Activated CD8-positive, alpha-beta memory T cell treated with anti-CD3 and anti-CD28 coated beads, Interleukin-2, amount 50 U/mL, for 1 hour (primary cell): Measurements from ENCODE around the gene CD2BP2.

Experiments used
- DNase-seq: peaks from one replicate; pipeline ENCODE4 v3.0.0-alpha.2; 2020; ENCODE audit errors: extremely low read depth

Gene CD2BP2

DNA sequence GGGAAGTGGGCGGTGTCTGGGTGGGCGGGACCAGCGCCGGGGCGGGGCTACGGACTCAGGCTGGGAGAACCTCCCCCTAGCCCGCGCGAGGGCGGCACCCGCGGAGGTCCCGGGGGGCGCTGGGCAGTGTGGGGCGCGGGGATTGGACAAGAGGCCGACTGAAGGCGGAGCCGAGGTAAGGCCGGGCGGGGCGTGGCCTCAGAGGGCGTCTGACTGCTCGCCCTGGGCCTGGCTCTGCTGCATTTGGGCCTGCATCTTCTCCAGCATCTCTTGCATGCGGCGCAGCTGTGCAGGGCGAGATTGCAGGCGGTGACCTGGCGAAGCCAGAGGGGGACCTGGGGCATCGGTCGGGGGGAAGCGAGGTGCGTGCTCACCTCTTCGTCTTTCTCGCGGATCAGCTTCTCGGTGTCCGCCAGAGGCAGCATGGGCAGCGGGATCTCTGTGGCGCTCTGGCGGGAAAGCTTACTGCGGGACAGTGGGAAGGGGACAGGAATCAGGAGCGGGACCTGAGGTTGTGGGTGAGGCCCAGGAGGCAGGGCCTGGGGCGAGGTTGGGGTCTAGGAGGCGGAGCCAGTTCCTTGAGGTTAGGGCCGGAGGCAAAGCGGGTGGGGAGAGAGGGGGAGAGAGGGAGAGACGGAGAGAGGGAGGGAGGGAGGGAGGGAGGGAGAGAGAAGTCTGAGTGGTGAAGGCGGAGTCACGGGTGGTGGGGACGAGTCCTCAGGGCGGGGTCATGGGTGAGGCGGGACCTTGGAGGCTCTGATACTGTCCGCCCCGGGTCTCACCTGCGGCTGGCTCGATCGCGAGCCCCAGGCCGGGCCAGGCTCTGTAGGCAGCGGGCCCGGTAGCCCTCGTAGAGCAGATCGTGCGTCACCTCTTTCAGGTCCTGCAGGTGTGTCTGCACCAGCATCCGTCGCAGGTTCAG, 23.4 kb upstream of the CD2BP2 start:
- peak; percentile 96 for DNase-seq

GRCh38 chr16:30377812-30378235, 22.7 kb upstream of the CD2BP2 start:
- peak; percentile 85 for DNase-seq

- DNase-seq, result no peak
Observed at GRCh38 chr16:30377050-30377811, 22.1 kb upstream of the CD2BP2 start.

DNA sequence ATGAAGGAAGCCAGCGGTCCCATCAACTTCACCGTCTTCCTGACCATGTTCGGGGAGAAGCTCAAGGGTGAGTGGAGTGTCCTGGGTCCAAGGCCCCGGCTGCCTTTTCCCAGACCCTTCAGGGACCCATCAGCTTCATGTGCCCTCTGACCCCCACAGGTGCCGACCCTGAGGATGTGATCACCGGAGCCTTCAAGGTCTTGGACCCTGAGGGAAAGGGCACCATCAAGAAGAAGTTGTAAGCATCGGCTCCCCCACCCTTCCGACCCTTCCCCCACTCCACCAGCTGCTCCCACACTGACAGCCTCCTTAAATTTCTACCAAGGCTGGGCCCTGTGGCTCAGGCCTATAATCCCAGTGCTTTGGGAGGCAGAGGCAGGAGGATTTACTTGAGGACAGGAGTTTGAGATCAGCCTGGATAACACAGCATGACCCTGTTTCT, 21.4 kb upstream of the CD2BP2 start:
- no peak for DNase-seq

GRCh38 chr16:30375864-30376263, 20.8 kb upstream of the CD2BP2 start:
- DNase-seq, result no peak

- no peak for DNase-seq
Observed at GRCh38 chr16:30374538-30374937, 19.4 kb upstream of the CD2BP2 start, which contains the start of gene MYL11. MYL11 (plus strand) TSS chr16:30374802; CDS start chr16:30374858, 56 bp downstream.

DNA sequence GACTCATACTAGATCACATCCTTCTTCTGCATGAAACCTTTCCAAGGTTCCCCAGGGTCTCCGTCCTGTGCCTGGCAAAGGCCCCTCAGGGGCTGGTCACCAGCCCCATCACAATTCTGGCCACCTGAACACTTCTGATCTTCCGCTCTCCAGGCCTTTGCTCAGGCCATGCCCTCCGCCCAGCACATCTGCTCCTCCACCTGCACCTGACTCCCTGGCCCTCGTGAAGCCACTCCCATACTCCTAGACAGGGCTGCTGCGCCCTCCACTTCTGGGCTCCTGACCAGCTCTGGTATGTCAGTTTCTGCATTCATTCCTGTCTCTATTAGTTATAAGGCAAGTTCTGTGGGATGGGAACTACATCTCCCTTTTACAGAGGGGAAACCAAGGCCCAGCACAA, 17.6 kb upstream of the CD2BP2 start:
- DNase-seq, result no peak

DNA sequence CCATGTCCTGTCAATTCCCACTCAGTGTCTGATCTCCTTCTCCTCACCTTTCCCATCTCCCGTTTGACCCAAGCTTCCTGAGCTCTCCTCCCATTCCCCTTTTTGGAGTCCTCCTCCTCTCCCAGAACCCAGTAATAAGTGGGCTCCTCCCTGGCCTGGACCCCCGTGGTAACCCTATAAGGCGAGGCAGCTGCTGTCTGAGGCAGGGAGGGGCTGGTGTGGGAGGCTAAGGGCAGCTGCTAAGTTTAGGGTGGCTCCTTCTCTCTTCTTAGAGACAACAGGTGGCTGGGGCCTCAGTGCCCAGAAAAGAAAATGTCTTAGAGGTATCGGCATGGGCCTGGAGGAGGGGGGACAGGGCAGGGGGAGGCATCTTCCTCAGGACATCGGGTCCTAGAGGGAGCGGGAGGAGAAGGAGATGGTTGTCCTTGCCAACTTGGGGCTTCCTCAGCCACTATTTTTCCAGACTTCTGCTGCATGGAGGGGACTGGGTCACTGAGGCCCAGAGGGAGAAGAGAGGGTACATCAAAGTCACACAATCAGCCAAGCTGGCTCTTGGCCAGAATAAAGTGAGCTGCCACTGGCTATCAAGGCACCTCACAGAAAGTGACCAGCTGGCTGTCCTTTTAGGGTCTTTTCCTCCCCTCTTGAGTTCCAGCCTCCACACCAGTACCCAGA, 17.1 kb upstream of the CD2BP2 start:
- DNase-seq, result no peak

DNA sequence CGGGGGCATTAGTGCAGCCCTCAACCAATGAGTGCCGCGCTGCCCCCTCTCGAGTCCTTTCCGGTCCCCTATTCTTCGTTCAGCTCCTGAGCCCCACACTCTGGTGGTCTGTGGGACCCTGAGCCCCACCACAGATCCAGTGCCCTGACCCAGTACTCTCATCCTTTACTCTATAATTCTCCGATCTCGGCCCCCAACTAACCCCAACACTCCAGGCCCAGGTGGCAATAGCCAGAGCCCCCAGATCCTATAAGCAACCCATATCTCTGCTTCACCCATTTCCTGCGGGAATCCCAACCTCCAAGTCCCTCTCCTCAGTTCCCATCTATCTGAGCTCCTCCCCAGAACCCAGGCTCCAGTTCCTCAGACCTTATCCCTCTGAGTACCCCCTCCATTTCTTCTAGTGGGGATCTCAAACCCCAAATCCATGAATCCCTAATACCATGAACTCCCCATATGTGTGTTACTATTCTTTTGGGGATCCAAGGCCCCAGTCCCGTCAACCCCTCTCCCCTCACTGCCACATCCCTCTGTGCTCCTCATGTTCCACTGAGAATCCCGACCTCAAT, 16.2 kb upstream of the CD2BP2 start:
- DNase-seq, result no peak

DNA sequence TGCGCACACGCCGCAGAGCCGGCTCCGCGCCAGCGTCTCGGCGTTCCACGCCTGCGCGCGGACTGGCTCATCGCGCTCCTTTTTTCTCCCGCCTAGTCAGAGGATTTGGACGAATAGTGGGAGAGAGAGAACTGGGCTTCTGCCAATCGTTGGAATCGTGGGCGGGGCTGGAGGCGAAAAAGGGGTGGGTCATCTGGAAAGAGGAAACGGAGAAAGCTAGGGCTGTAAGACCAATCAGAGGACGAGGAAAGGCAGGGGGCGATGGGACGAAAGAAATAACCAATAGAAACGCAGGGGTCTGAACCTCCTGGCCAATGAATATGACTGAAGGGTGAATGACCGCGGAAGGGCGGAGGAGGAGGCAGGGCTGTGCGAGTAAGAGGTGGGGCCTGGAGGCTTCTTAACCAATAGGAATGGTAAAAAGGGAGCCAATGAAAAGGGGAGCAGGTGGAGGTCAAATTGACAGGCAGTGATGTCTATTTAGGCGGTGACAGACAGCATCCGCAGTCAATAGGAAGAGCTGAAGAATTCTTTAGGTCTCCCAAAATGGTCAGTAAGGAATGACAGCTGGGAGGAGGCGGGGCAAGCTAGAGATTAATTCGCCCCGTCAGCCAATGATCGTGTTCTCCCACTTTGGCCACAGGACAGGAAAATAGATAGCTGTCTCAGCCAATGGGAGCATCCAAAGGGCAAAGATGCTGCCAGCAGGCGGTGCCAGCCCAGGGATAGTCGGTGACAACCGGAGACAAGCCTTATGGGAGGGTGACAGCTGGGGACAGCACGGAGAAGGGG, 15.5 kb upstream of the CD2BP2 start, which contains the start of gene TBC1D10B:
TBC1D10B (minus strand) TSS at position 39 of the 792 bp plus-strand sequence. CDS start 311 bp downstream, outside the sequence.
- DNase-seq, result peak; percentile 99

GRCh38 chr16:30369938-30370455, 14.9 kb upstream of the CD2BP2 start:
- DNase-seq, result no peak

GRCh38 chr16:30369091-30369937, 14.2 kb upstream of the CD2BP2 start:
- DNase-seq, result no peak

DNA sequence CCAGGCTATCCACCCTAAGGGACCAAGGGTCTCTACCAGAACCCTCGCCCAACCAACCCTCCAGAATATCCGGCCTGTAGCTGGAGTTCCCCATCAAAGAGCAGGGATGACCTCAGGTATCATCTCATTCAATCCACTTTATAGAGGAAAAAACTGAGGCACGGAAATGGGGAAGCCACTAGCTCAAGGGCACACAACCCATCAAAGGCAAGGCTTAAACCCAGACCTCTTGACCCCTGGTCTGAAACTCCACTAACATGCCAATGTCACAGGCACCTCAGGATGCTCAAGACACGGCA, 13.6 kb upstream of the CD2BP2 start:
- no peak for DNase-seq

DNA sequence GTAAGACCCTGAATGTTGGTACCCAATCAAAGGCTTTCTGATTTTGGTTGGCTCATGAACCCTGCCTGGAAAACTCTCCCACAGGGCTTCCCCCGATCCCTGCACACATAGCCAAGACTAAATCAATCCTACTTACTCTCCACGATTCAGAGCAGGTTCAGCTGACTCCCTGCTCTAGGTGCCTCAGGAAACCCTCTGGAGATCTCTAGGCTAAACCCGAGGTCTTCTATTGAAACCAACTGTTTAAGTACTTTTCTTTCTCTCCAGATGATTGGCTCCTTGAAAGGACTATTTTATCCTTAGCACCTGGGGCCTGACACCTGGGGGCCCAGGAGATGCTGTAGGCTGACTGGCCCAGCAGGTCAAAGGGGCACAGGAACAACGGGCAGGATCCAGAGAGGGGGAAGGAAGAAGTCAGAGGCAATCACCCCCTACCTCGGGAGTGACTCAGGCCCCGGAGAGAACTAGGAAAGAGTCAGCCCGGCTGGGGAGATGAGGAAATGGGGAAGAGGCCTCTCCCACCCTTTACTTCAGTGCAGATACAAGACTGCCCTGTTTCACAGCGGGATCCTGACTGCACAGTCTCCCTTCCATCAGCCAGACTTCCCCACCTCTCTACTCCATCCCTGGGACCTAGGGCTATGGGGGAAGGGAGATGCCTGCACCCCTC, 13.1 kb upstream of the CD2BP2 start:
- DNase-seq, result no peak

- DNase-seq, result no peak
Observed at GRCh38 chr16:30367349-30368009, 12.4 kb upstream of the CD2BP2 start.

GRCh38 chr16:30366511-30366910, 11.4 kb upstream of the CD2BP2 start:
- DNase-seq, result no peak

DNA sequence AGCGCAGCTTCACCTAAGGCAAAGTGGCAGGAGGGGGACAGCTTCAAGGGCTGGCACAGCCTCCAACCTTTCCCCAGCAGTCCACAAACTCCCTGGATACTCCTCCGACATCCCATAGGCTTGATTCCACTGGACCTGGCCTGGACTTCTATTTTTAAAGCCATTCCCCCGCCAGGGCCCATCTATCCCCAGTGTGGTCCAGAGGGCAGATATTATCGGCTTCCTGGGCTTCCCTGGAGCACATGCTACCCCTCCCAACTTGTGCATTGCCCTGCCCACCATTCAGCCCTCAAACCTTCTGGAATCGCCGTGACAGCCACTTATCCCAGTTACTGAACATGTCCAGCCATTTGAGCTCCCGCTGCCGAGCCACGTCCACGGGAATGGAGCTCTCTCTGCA, 10.1 kb upstream of the CD2BP2 start:
- DNase-seq, result no peak

- no peak for DNase-seq
Observed at GRCh38 chr16:30361180-30361579, 6.1 kb upstream of the CD2BP2 start.

GRCh38 chr16:30359871-30360170, 4.7 kb upstream of the CD2BP2 start:
- DNase-seq, result no peak
